Natural killer cell (primary cell): Measurements from ENCODE around the gene ASTN2. TPM values are rescaled to one million over a fixed set of nuclear protein-coding genes. Genes with fewer than 3 reads are reported as not detected.

ENCODE experiments used
- ATAC-seq, 3 donors: fragments of 150-1000 bp in 2 of 3; fragments of 200-7000 bp in 1 of 3; cut with Tn5 transposase; 1 replicate in 1 of 3; 2 replicates in 2 of 3; pipeline ENCODE4 v1.10.0; 2021; ENCODE audit warnings: mild to moderate bottlenecking in 2 of 3, moderate library complexity in 2 of 3
- DNase-seq, 2 donors: peaks; one replicate each; pipeline versions ENCODE4 v3.0.0 to v3.0.0-alpha.2; 2013 to 2021; ENCODE audit warnings: mixed read lengths in 1 of 2
- H3K27ac ChIP-seq: one replicate; pipeline ENCODE4 v1.5.1; 2013; ENCODE audit warnings: mild to moderate bottlenecking, low read length
- H3K27me3 ChIP-seq: one replicate; pipeline ENCODE4 v1.6.1; 2013; ENCODE audit warnings: low read length; ENCODE audit not compliant: control insufficient read depth, insufficient read depth
- H3K36me3 ChIP-seq: one replicate; pipeline ENCODE4 v1.6.1; 2013; ENCODE audit warnings: low read length; ENCODE audit not compliant: control insufficient read depth, insufficient read depth
- H3K4me1 ChIP-seq: one replicate; pipeline ENCODE4 v1.6.1; 2013; ENCODE audit warnings: low read length; ENCODE audit not compliant: control insufficient read depth, insufficient read depth
- H3K4me3 ChIP-seq: one replicate; pipeline ENCODE4 v1.5.1; 2013; ENCODE audit warnings: low read length
- H3K9me3 ChIP-seq: one replicate; pipeline ENCODE4 v1.6.1; 2013; ENCODE audit warnings: low read length; ENCODE audit not compliant: control insufficient read depth, insufficient read depth
- H3K27ac Mint-ChIP-seq, 2 donors: one replicate each; pipeline ENCODE4 v1.8.0; 2022; ENCODE audit warnings: mild to moderate bottlenecking in 2 of 2, mixed read lengths in 2 of 2, moderate library complexity in 1 of 2
- H3K27me3 Mint-ChIP-seq, 2 donors: one replicate each; pipeline ENCODE4 v1.8.0; 2022; ENCODE audit warnings: low read depth in 2 of 2, mixed read lengths in 2 of 2
- H3K36me3 Mint-ChIP-seq: one replicate; pipeline ENCODE4 v1.8.0; 2022; ENCODE audit warnings: mixed read lengths
- H3K4me1 Mint-ChIP-seq, 2 donors: one replicate each; pipeline ENCODE4 v1.8.0; 2022; ENCODE audit warnings: mixed read lengths in 2 of 2
- H3K4me3 Mint-ChIP-seq: one replicate; pipeline ENCODE4 v1.8.0; 2022; ENCODE audit warnings: mild to moderate bottlenecking, moderate library complexity, mixed read lengths
- H3K9me3 Mint-ChIP-seq, 2 donors: one replicate each; pipeline ENCODE4 v1.8.0; 2022; ENCODE audit warnings: mixed read lengths in 2 of 2
- WGBS: methylation state at CpG from one replicate; pipeline ENCODE4 v1.1.7; 2013; ENCODE audit warnings: missing lambda C conversion rate; ENCODE audit not compliant: insufficient coverage; 5-methylcytosine and 5-hydroxymethylcytosine counted together
- intact Hi-C: fragments of 100-400 bp; cut with micrococcal nuclease; formaldehyde crosslinking; loops from one replicate; pipeline ENCODE4 v1.14.2; 2022
- total RNA-seq, 4 donors: library from RNA; stranded (reverse); fragments of 120-200 nt in 1 of 4; gene quantifications; one replicate each; pipeline versions ENCODE4 v1.2.3 to v1.2.4, GENCODE V29; 2013 to 2022
- TF ChIP-seq, protein P1 (sequence below): fragments of 200-600 bp; IDR thresholded peaks from one replicate; pipeline ENCODE4 v1.8.0; 2022; ENCODE audit warnings: antibody characterized with exemption

Gene ASTN2
- total RNA-seq, 3 donors from 2014 or later (not counting 1 experiment from before 2014, with no cell fraction given): 3.0 to 3.5 (median 3.2) TPM

DNA sequence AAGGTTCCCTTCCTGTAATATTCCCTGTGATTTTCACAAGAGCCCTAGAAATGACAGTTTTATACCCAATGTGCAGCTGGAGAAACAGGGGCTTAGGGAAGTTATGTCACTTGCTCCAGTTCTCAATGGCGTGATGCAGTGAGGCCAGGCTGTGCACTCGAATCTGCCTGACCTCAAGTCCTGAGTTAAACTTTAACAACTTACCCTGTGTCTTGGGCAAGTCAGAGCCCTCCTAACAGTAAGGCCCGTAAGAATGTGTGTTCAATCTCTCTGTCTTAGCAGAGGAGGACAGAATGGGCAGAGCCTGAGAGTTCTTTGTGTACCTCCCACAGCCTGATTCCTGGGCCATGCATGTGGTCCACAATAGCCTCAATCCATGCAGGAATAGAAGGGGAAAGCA lies 546.7 kb downstream of the ASTN2 start:
- Mint-ChIP-seq H3K36me3 (no peaks in the 10 kb centered on the region), H3K4me3 (no peak overlapping the region), H3K4me1 (no peaks in the 10 kb centered on the region), H3K9me3 (peaks cover 3 to 7% of the 10 kb centered on the region in 2 donors), H3K27me3 (no peaks in the 10 kb centered on the region), H3K27ac (no peak overlapping the region)
- no peaks in the 10 kb centered on the region for H3K36me3 ChIP-seq
- ATAC-seq (no peak), DNase-seq (no peak)
- intact Hi-C loops: no loop called here
- H3K4me3 ChIP-seq: no peak overlapping the region
- H3K9me3 ChIP-seq: no peaks in the 10 kb centered on the region
- no peak overlapping the region for H3K27ac ChIP-seq
- TF ChIP-seq, protein P1, sequence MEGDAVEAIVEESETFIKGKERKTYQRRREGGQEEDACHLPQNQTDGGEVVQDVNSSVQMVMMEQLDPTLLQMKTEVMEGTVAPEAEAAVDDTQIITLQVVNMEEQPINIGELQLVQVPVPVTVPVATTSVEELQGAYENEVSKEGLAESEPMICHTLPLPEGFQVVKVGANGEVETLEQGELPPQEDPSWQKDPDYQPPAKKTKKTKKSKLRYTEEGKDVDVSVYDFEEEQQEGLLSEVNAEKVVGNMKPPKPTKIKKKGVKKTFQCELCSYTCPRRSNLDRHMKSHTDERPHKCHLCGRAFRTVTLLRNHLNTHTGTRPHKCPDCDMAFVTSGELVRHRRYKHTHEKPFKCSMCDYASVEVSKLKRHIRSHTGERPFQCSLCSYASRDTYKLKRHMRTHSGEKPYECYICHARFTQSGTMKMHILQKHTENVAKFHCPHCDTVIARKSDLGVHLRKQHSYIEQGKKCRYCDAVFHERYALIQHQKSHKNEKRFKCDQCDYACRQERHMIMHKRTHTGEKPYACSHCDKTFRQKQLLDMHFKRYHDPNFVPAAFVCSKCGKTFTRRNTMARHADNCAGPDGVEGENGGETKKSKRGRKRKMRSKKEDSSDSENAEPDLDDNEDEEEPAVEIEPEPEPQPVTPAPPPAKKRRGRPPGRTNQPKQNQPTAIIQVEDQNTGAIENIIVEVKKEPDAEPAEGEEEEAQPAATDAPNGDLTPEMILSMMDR: no peak
- H3K4me1 ChIP-seq: no peaks in the 10 kb centered on the region
- WGBS: 79% methylated on average over 3 of the region's 3 CpGs
- no peaks in the 10 kb centered on the region for H3K27me3 ChIP-seq

DNA sequence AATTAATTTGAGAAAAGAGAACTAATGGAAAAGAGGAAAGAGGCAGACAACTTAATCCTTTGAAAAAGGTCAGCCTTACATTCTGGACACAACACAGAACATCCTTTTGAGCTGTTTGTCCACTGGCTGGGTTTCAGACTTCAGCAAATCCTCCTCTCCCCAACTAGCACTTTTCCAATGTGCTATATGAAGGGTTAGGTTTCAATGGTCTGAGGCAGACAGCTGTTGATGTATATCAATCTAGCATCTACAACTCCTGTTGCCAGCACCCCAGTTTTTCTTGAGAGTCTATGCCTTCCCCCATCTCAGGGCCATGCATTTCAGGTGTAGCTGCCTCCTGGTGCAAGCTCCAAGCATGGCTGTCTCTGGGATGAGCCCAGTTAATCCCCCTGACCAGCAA lies 553.5 kb downstream of the ASTN2 start:
- Histone ChIP-seq H3K9me3 (no peaks in the 10 kb centered on the region), H3K27me3 (no peaks in the 10 kb centered on the region), H3K4me3 (no peak overlapping the region), H3K27ac (no peak overlapping the region), H3K36me3 (no peaks in the 10 kb centered on the region), H3K4me1 (no peaks in the 10 kb centered on the region)
- Mint-ChIP-seq H3K4me3 (no peak overlapping the region), H3K9me3 (peaks cover 0 to 2% of the 10 kb centered on the region in 2 donors), H3K27me3 (no peaks in the 10 kb centered on the region), H3K36me3 (no peaks in the 10 kb centered on the region), H3K27ac (no peak overlapping the region), H3K4me1 (no peaks in the 10 kb centered on the region)
- intact Hi-C loops: no loop called here
- TF ChIP-seq, protein P1: no peak
- no peak for ATAC-seq
- DNase-seq: no peak

DNA sequence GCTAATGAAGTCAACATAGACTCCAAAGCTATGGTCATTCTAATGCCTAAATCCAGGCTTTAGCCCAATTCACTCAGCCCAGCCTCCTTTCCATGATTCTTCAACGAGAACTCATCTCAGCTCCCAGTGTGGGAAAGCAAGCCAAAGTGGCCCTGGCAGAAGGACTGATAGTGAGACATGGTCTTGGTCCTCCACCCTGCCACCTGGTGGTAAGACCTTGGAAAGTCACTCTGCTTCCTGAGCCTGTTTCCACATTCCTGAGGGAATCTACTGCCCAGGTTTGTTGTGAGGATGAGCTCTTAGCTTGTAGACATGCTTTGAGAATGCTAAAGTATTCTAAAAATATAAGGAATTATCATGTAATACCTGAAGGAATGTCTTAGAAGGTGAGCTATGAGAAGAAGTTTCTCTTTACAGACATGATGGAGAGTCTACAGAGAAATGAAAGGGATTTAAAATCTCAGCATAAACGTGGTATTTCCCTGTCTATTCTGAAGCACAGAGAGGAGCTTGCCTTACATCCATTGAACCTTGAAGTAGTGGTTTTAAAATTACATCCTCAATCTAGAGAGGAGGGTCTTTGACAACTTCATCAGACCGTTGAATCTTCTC lies 554.2 kb downstream of the ASTN2 start:
- 35% methylated on average over 2 of the region's 3 CpGs for WGBS
- intact Hi-C loops: no loop called here
- no peaks in the 10 kb centered on the region for H3K27me3 Mint-ChIP-seq
- peak in 1 of 2 donors; percentile 26 for DNase-seq
- no peaks in the 10 kb centered on the region for H3K4me1 Mint-ChIP-seq
- no peaks in the 10 kb centered on the region for H3K36me3 ChIP-seq
- peaks cover 0 to 2% of the 10 kb centered on the region in 2 donors for H3K9me3 Mint-ChIP-seq
- H3K4me3 Mint-ChIP-seq: no peak overlapping the region
- no peaks in the 10 kb centered on the region for H3K27me3 ChIP-seq
- TF ChIP-seq, protein P1: peak; percentile 43
- no peak overlapping the region for H3K4me3 ChIP-seq
- no peak for ATAC-seq
- H3K4me1 ChIP-seq: no peaks in the 10 kb centered on the region
- H3K27ac Mint-ChIP-seq: no peak overlapping the region
- no peaks in the 10 kb centered on the region for H3K9me3 ChIP-seq
- H3K27ac ChIP-seq: no peak overlapping the region
- H3K36me3 Mint-ChIP-seq: no peaks in the 10 kb centered on the region

DNA sequence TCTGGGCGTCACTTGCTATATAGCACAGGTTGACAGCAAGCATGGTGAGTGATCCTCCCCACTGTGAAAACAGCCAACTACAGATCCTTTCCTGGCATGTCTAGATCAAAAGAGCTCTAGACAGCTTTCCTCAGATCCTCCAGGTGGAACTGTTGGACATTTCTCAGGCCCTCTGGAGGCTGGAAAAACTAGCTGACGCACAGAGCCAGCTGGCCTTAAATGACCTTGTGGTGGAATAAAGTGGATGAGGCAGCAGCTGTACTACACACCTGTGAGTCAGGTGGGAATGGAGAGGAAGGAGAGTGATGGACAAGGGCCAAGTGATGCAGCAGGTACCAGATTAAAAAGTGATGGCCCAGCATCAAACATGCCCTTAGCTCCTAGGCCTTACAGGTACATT lies 555.1 kb downstream of the ASTN2 start:
- no peak overlapping the region for H3K27ac ChIP-seq
- H3K36me3 ChIP-seq: no peaks in the 10 kb centered on the region
- WGBS: 85% methylated on average over 2 of the region's 2 CpGs
- Mint-ChIP-seq H3K4me1 (no peaks in the 10 kb centered on the region), H3K4me3 (no peak overlapping the region), H3K9me3 (peaks cover 0 to 2% of the 10 kb centered on the region in 2 donors), H3K27me3 (no peaks in the 10 kb centered on the region), H3K27ac (no peak overlapping the region), H3K36me3 (no peaks in the 10 kb centered on the region)
- ATAC-seq (no peak), DNase-seq (no peak)
- no peaks in the 10 kb centered on the region for H3K27me3 ChIP-seq
- no peaks in the 10 kb centered on the region for H3K9me3 ChIP-seq
- TF ChIP-seq, protein P1: no peak
- H3K4me1 ChIP-seq: no peaks in the 10 kb centered on the region
- intact Hi-C loops: no loop called here
- H3K4me3 ChIP-seq: no peak overlapping the region
